H1 (cell line): ENCODE results near the gene NCCRP1. TPM values are rescaled to one million over a fixed set of nuclear protein-coding genes. Genes with fewer than 3 reads are reported as not detected.

Experiments used
- CTCF ChIA-PET: fragments of 300-600 bp; sonication (Branson Sonifier 250); formaldehyde crosslinking; loops from one replicate; lab custom pipeline; 2021; ENCODE audit not compliant: partially characterized antibody; lab: Charles Lee
- POLR2A ChIA-PET: fragments of 300-600 bp; sonication (Branson Sonifier 250); formaldehyde crosslinking; loops from one replicate; lab custom pipeline; 2021; ENCODE audit warnings: inconsistent platforms; ENCODE audit not compliant: partially characterized antibody; lab: Charles Lee
- DNase-seq, 2 experiments: peaks; one replicate each; pipeline versions ENCODE4 v3.0.0 to v3.0.0-alpha.2; 2010 to 2022; ENCODE audit warnings: low spot score in 2 of 2, low read depth in 1 of 2, mixed read lengths in 1 of 2
- FAIRE-seq: peaks from 2 replicates; lab custom pipeline; 2011; peaks lifted over from hg19 to GRCh38; lab: Jason Lieb, UNC
- H2AFZ ChIP-seq: 2 replicates; pipeline ENCODE4 v1.8.1; 2012; ENCODE audit warnings: low read length, inconsistent platforms
- H2AK5ac ChIP-seq: 2 replicates; pipeline ENCODE4 v1.6.1; 2013; ENCODE audit warnings: low read depth, low read length
- H2BK120ac ChIP-seq: replicated peaks from 2 replicates; pipeline ENCODE3; 2013; ENCODE audit warnings: low read depth, low read length, inconsistent platforms
- H2BK12ac ChIP-seq: 2 replicates; pipeline ENCODE4 v1.6.1; 2013; ENCODE audit warnings: low read depth, low read length
- H2BK15ac ChIP-seq: 2 replicates; pipeline ENCODE4 v1.6.1; 2013; ENCODE audit warnings: low read length
- H2BK20ac ChIP-seq: 2 replicates; pipeline ENCODE4 v1.6.1; 2013; ENCODE audit warnings: low read length
- H2BK5ac ChIP-seq: 2 replicates; pipeline ENCODE4 v1.6.1; 2013; ENCODE audit warnings: low read depth, low read length
- H3K14ac ChIP-seq: 2 replicates; pipeline ENCODE4 v1.6.1; 2013; ENCODE audit warnings: inconsistent platforms; ENCODE audit not compliant: insufficient read length
- H3K18ac ChIP-seq: 2 replicates; pipeline ENCODE4 v1.6.1; 2013; ENCODE audit warnings: low read length; ENCODE audit errors: extremely low read depth
- H3K23ac ChIP-seq: 2 replicates; pipeline ENCODE4 v1.6.1; 2013; ENCODE audit warnings: inconsistent platforms; ENCODE audit not compliant: insufficient read length
- H3K23me2 ChIP-seq: 2 replicates; pipeline ENCODE4 v1.6.1; 2013; ENCODE audit warnings: low read depth, low read length
- H3K27ac ChIP-seq: 2 replicates; pipeline ENCODE4 v1.6.1; 2011; ENCODE audit warnings: low read depth, low read length, inconsistent platforms
- H3K27me3 ChIP-seq, 4 experiments: replicated peaks in 1 of 4; 1 replicate in 1 of 4; 2 replicates in 3 of 4; pipeline versions ENCODE4 v1.6.1 to v1.8.1; 2011 to 2013; ENCODE audit warnings: low read length in 3 of 4, mild to moderate bottlenecking in 3 of 4, inconsistent platforms in 2 of 4, mixed read lengths in 2 of 4, moderate library complexity in 1 of 4; ENCODE audit not compliant: control insufficient read depth in 3 of 4, insufficient read depth in 3 of 4; ENCODE audit errors: extremely low read depth in 1 of 4
- H3K36me3 ChIP-seq, 4 experiments: 2 replicates each; pipeline versions ENCODE4 v1.6.1 to v1.8.1; 2011 to 2013; ENCODE audit warnings: mild to moderate bottlenecking in 4 of 4, low read length in 3 of 4, moderate library complexity in 2 of 4, control low read depth in 1 of 4, inconsistent platforms in 1 of 4; ENCODE audit not compliant: insufficient read depth in 4 of 4, control insufficient read depth in 2 of 4
- H3K4ac ChIP-seq: replicated peaks from 2 replicates; pipeline ENCODE3; 2013; ENCODE audit warnings: low read length, low read depth, mixed read lengths, inconsistent platforms; ENCODE audit not compliant: insufficient read length
- H3K4me1 ChIP-seq, 4 experiments: replicated peaks in 1 of 4; 1 replicate in 1 of 4; 2 replicates in 3 of 4; pipeline versions ENCODE4 v1.6.1 to v1.8.1; 2011 to 2013; ENCODE audit warnings: low read length in 3 of 4, inconsistent platforms in 2 of 4, mixed read lengths in 1 of 4; ENCODE audit not compliant: insufficient read depth in 4 of 4, control insufficient read depth in 3 of 4
- H3K4me2 ChIP-seq, 2 experiments: 2 replicates each; pipeline versions ENCODE4 v1.6.1 to v1.8.1; 2011 to 2013; ENCODE audit warnings: low read depth in 2 of 2, low read length in 2 of 2, control low read depth in 1 of 2, inconsistent platforms in 1 of 2, mild to moderate bottlenecking in 1 of 2; ENCODE audit not compliant: insufficient read depth in 1 of 2
- H3K4me3 ChIP-seq, 4 experiments: fragments of 200-600, 300-600 bp in 1 of 4; sonication (generic), shearing (Covaris generic), sonication (Bioruptor Twin) in 1 of 4; 2 replicates each; pipeline versions ENCODE4 v1.5.1 to v1.8.1; 2011 to 2016; ENCODE audit warnings: low read length in 4 of 4, low read depth in 3 of 4, control low read depth in 2 of 4, inconsistent platforms in 2 of 4, mild to moderate bottlenecking in 2 of 4, mixed read lengths in 1 of 4, moderate library complexity in 1 of 4; ENCODE audit not compliant: insufficient read depth in 2 of 4; ENCODE audit errors: extremely low read depth in 1 of 4
- H3K56ac ChIP-seq: replicated peaks from 2 replicates; pipeline ENCODE3; 2013; ENCODE audit warnings: low read depth, mild to moderate bottlenecking, mixed read lengths, low read length, inconsistent platforms; ENCODE audit not compliant: insufficient read length
- H3K79me1 ChIP-seq: 2 replicates; pipeline ENCODE4 v1.6.1; 2013; ENCODE audit warnings: low read depth, low read length, control low read depth
- H3K79me2 ChIP-seq, 2 experiments: 2 replicates each; pipeline versions ENCODE4 v1.6.1 to v1.8.1; 2012 to 2013; ENCODE audit warnings: low read length in 2 of 2, mild to moderate bottlenecking in 2 of 2, inconsistent platforms in 1 of 2; ENCODE audit not compliant: insufficient read depth in 2 of 2, control insufficient read depth in 1 of 2
- H3K9ac ChIP-seq, 4 experiments: replicated peaks in 1 of 4; 1 replicate in 1 of 4; 2 replicates in 3 of 4; pipeline versions ENCODE4 v1.6.1 to v1.8.1; 2011 to 2013; ENCODE audit warnings: low read depth in 3 of 4, low read length in 3 of 4, control low read depth in 2 of 4, mild to moderate bottlenecking in 2 of 4, moderate library complexity in 2 of 4, inconsistent platforms in 1 of 4; ENCODE audit errors: extremely low read depth in 1 of 4
- H3K9me3 ChIP-seq, 2 experiments: 2 replicates each; pipeline versions ENCODE4 v1.6.1 to v1.8.1; 2012 to 2013; ENCODE audit warnings: mild to moderate bottlenecking in 2 of 2, moderate library complexity in 2 of 2, control low read depth in 1 of 2, inconsistent platforms in 1 of 2, low read depth in 1 of 2, low read length in 1 of 2, mixed read lengths in 1 of 2; ENCODE audit not compliant: insufficient read depth in 2 of 2
- H4K20me1 ChIP-seq, 2 experiments: replicated peaks in 1 of 2; 2 replicates each; pipeline versions ENCODE3 to v1.8.1; 2011 to 2013; ENCODE audit warnings: inconsistent platforms in 2 of 2, low read length in 2 of 2, mild to moderate bottlenecking in 1 of 2; ENCODE audit not compliant: insufficient read depth in 2 of 2, control insufficient read depth in 1 of 2
- H4K5ac ChIP-seq: 2 replicates; pipeline ENCODE4 v1.6.1; 2013; ENCODE audit warnings: low read length, low read depth, mixed read lengths, inconsistent platforms; ENCODE audit not compliant: insufficient read length
- H4K8ac ChIP-seq: 2 replicates; pipeline ENCODE4 v1.8.0; 2013; ENCODE audit warnings: mild to moderate bottlenecking, moderate library complexity, low read length, inconsistent platforms; ENCODE audit not compliant: insufficient read depth; ENCODE audit errors: extremely low read depth
- H4K91ac ChIP-seq: replicated peaks from 2 replicates; pipeline ENCODE3; 2013; ENCODE audit warnings: low read length, mixed read lengths, inconsistent platforms; ENCODE audit not compliant: insufficient read length
- ASH2L ChIP-seq: fragments of 200-600, 300-600 bp; sonication (generic); IDR thresholded peaks from one replicate; pipeline ENCODE4 v1.7.1; 2017; ENCODE audit warnings: low read length
- ATF3 ChIP-seq: IDR thresholded peaks from 2 replicates; pipeline ENCODE4 v1.6.1; 2011; ENCODE audit warnings: low read depth, mild to moderate bottlenecking, low read length; ENCODE audit not compliant: insufficient read depth
- BACH1 ChIP-seq: IDR thresholded peaks from 2 replicates; pipeline ENCODE4 v1.6.1; 2012; ENCODE audit warnings: low read length, improper control_type of control experiment
- BRCA1 ChIP-seq: IDR thresholded peaks from 2 replicates; pipeline ENCODE4 v1.6.1; 2012; ENCODE audit warnings: low read depth, low read length, improper control_type of control experiment
- CBX5 ChIP-seq: fragments of 300-800, 300-1000 bp; sonication (generic); IDR thresholded peaks from 2 replicates; pipeline ENCODE4 v1.7.1; 2016; ENCODE audit warnings: antibody characterized with exemption, low read length, low read depth
- MAFK ChIP-seq: IDR thresholded peaks from 2 replicates; pipeline ENCODE4 v1.6.1; 2012; ENCODE audit warnings: low read depth, mild to moderate bottlenecking, improper control_type of control experiment, low read length
- NANOG ChIP-seq: IDR thresholded peaks from 2 replicates; pipeline ENCODE4 v1.6.1; 2011; ENCODE audit warnings: low read length, low read depth, mild to moderate bottlenecking, inconsistent platforms; ENCODE audit not compliant: insufficient read depth, poor library complexity, severe bottlenecking
- NRF1 ChIP-seq: IDR thresholded peaks from 2 replicates; pipeline ENCODE4 v1.6.1; 2011; ENCODE audit warnings: mild to moderate bottlenecking, low read depth, low read length, improper control_type of control experiment
- SIX5 ChIP-seq: IDR thresholded peaks from 2 replicates; pipeline ENCODE4 v1.6.1; 2011; ENCODE audit warnings: mild to moderate bottlenecking, low read depth, low read length
- YY1 ChIP-seq: IDR thresholded peaks from 2 replicates; pipeline ENCODE4 v1.6.1; 2011; ENCODE audit warnings: low read depth, mild to moderate bottlenecking, low read length
- WGBS, 2 experiments: shearing (Covaris generic) in 1 of 2; methylation state at CpG; one replicate each; pipeline versions ENCODE4 v1.1.6 to v1.1.7; 2013 to 2015; ENCODE audit warnings: low lambda C conversion rate in 2 of 2, mixed read lengths in 2 of 2, inconsistent platforms in 1 of 2, low coverage in 1 of 2, missing lambda C conversion rate in 1 of 2; ENCODE audit not compliant: insufficient replicate concordance in 2 of 2, insufficient coverage in 1 of 2, insufficient read length in 1 of 2; ENCODE audit errors: extremely low coverage in 1 of 2, missing lambda C conversion rate in 1 of 2; 5-methylcytosine and 5-hydroxymethylcytosine counted together
- polyA plus RNA-seq, 7 experiments: library from polyadenylated mRNA; depleted of rRNA in 3 of 7; stranded (reverse) in 5 of 7; unstranded in 2 of 7; fragments of >200 nt in 5 of 7; fragments of 200-250 nt in 2 of 7; gene quantifications; 1 replicate in 5 of 7; 2 replicates in 1 of 7; 4 replicates in 1 of 7; pipeline versions ENCODE4 v1.2.1 to v1.2.3, GENCODE V29; 2011 to 2013; ENCODE audit warnings: missing spikeins in 2 of 7, mixed read lengths in 2 of 7
- total RNA-seq: library from RNA; stranded (reverse); fragmentation: NEBNext Ultra II Directional; extraction: Animal tissue kit (Norgen Biotek cat#: 25700); gene quantifications from 2 replicates; pipeline ENCODE4 v1.2.1, GENCODE V29; 2021
- TF ChIP-seq, protein P1 (sequence below): IDR thresholded peaks from 2 replicates; pipeline ENCODE4 v1.6.1; 2012; ENCODE audit warnings: low read length, inconsistent platforms

NCCRP1 gene
- total and polyA plus RNA-seq, 2 of the 8 experiments (the other 6 are each of a cell fraction or from before 2014, with no cell fraction given): 2.8 to 7.9 TPM

- Histone ChIP-seq H3K14ac (no peak overlapping the region), H2BK20ac (no peak overlapping the region), H3K79me2 (no peaks in the 10 kb centered on the region), H2BK5ac (no peak overlapping the region), H2AK5ac (no peak overlapping the region), H2BK12ac (no peak overlapping the region), H3K79me1 (no peaks in the 10 kb centered on the region), H4K5ac (no peak overlapping the region), H3K36me3 (no peaks in the 10 kb centered on the region), H3K27me3 (peaks cover 15 to 42% (median 36%) of the 10 kb centered on the region in 4 experiments), H3K4me3 (no peak overlapping the region), H3K27ac (no peak overlapping the region), H2BK15ac (no peak overlapping the region), H3K4me1 (peaks cover 0 to 10% (median 7%) of the 10 kb centered on the region in 4 experiments; a peak in 5 of 7 replicates), H3K18ac (no peak overlapping the region), H4K8ac (no peak overlapping the region), H4K91ac (no peak overlapping the region), H3K4ac (no peak overlapping the region), H2AFZ (no peak overlapping the region), H4K20me1 (peaks cover 0 to under 1% of the 10 kb centered on the region in 2 experiments), H3K9ac (no peak overlapping the region), H3K56ac (no peak overlapping the region), H3K4me2 (no peak overlapping the region), H3K9me3 (no peaks in the 10 kb centered on the region), H3K23me2 (peaks cover 8% of the 10 kb centered on the region; the same call in 1 of the 2 replicates), H3K23ac (no peak overlapping the region), H2BK120ac (no peak overlapping the region)
- POLR2A ChIA-PET: no interaction called here
- FAIRE-seq: no peak
- CTCF ChIA-PET: interaction anchor here (1.1 to 7.1 kb wide), 6 partner anchors 13 to 90 kb away, joined by 3 to 53 read pairs (median 13); no protein-coding TSS in a partner anchor
- DNase-seq: no peak
- 94% methylated on average over 30 of the region's 32 CpGs; no CpG with 5 or more reads in 1 of the 2 experiments for WGBS, 2 experiments
- TF ChIP-seq SIX5 (no peak), BACH1 (no peak), NRF1 (no peak), ATF3 (no peak), MAFK (no peak), YY1 (no peak), CBX5 (no peak), ASH2L (no peak), BRCA1 (no peak), NANOG (no peak)
- TF ChIP-seq, protein P1, sequence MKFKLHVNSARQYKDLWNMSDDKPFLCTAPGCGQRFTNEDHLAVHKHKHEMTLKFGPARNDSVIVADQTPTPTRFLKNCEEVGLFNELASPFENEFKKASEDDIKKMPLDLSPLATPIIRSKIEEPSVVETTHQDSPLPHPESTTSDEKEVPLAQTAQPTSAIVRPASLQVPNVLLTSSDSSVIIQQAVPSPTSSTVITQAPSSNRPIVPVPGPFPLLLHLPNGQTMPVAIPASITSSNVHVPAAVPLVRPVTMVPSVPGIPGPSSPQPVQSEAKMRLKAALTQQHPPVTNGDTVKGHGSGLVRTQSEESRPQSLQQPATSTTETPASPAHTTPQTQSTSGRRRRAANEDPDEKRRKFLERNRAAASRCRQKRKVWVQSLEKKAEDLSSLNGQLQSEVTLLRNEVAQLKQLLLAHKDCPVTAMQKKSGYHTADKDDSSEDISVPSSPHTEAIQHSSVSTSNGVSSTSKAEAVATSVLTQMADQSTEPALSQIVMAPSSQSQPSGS: no peak
Measured at GRCh38 chr19:39200066-39200802, 3.5 kb downstream of the NCCRP1 start.
